Ishikawa (cell line): ENCODE measurements around the gene ZFR2.

Source experiments
- CEBPB ChIP-seq: IDR thresholded peaks from 2 replicates; pipeline ENCODE4 v1.6.1; 2012
- CREB1 ChIP-seq: IDR thresholded peaks from 2 replicates; pipeline ENCODE4 v1.6.1; 2012; ENCODE audit warnings: low read depth
- EGR1 ChIP-seq: IDR thresholded peaks from 2 replicates; pipeline ENCODE4 v1.6.1; 2012
- EP300 ChIP-seq: IDR thresholded peaks from 2 replicates; pipeline ENCODE4 v1.6.1; 2012; ENCODE audit warnings: borderline replicate concordance
- FOXM1 ChIP-seq: IDR thresholded peaks from 2 replicates; pipeline ENCODE4 v1.6.1; 2012; ENCODE audit warnings: low read depth, borderline replicate concordance
- MAX ChIP-seq: IDR thresholded peaks from 2 replicates; pipeline ENCODE4 v1.6.1; 2012
- NFIC ChIP-seq: IDR thresholded peaks from 2 replicates; pipeline ENCODE4 v1.6.1; 2012
- RAD21 ChIP-seq: IDR thresholded peaks from 2 replicates; pipeline ENCODE4 v1.6.1; 2012; ENCODE audit warnings: low read depth
- REST ChIP-seq: IDR thresholded peaks from 2 replicates; pipeline ENCODE4 v1.6.1; 2012; ENCODE audit warnings: low read depth, mild to moderate bottlenecking
- TAF1 ChIP-seq: IDR thresholded peaks from 2 replicates; pipeline ENCODE4 v1.6.1; 2012; ENCODE audit warnings: low read depth, mild to moderate bottlenecking
- TCF12 ChIP-seq: IDR thresholded peaks from 2 replicates; pipeline ENCODE4 v1.6.1; 2012; ENCODE audit warnings: low read depth
- TEAD4 ChIP-seq: IDR thresholded peaks from 2 replicates; pipeline ENCODE4 v1.6.1; 2012
- USF1 ChIP-seq: IDR thresholded peaks from 2 replicates; pipeline ENCODE4 v1.6.1; 2012
- YY1 ChIP-seq: IDR thresholded peaks from 2 replicates; pipeline ENCODE4 v1.6.1; 2012; ENCODE audit warnings: low read depth
- ZBTB7A ChIP-seq: IDR thresholded peaks from 2 replicates; pipeline ENCODE4 v1.6.1; 2012; ENCODE audit warnings: low read depth

ZFR2 gene

GRCh38 chr19:3908266-3909054 is 39.6 kb upstream of the ZFR2 start:
- TF ChIP-seq REST, result no peak
- no peak for TF ChIP-seq FOXM1
- TF ChIP-seq RAD21, result no peak
- no peak for TF ChIP-seq NFIC
- no peak for TF ChIP-seq TAF1
- TF ChIP-seq ZBTB7A, result no peak
- TF ChIP-seq MAX, result no peak
- no peak for TF ChIP-seq YY1
- no peak for TF ChIP-seq CEBPB
- TF ChIP-seq EP300, result no peak
- no peak for TF ChIP-seq TEAD4
- no peak for TF ChIP-seq EGR1
- no peak for TF ChIP-seq TCF12
- no peak for TF ChIP-seq USF1
- TF ChIP-seq CREB1, result no peak

GRCh38 chr19:3907626-3908265 is 38.9 kb upstream of the ZFR2 start:
- TF ChIP-seq REST, result no peak
- no peak for TF ChIP-seq YY1
- TF ChIP-seq RAD21, result no peak
- TF ChIP-seq CEBPB, result no peak
- no peak for TF ChIP-seq TEAD4
- TF ChIP-seq TCF12, result no peak
- TF ChIP-seq NFIC, result no peak
- TF ChIP-seq ZBTB7A, result no peak
- no peak for TF ChIP-seq EP300
- TF ChIP-seq CREB1, result no peak
- no peak for TF ChIP-seq USF1
- TF ChIP-seq TAF1, result no peak
- TF ChIP-seq EGR1, result no peak
- no peak for TF ChIP-seq FOXM1
- no peak for TF ChIP-seq MAX

- no peak for TF ChIP-seq TAF1
These were observed 35.4 kb upstream of the ZFR2 start for GRCh38 chr19:3904233-3904632.

GRCh38 chr19:3902317-3902973 is 33.6 kb upstream of the ZFR2 start:
- no peak for TF ChIP-seq TAF1

- TF ChIP-seq TCF12 (no peak), REST (no peak), CEBPB (no peak), CREB1 (no peak), EP300 (no peak), ZBTB7A (no peak)
These were observed 30.9 kb upstream of the ZFR2 start for GRCh38 chr19:3899531-3900294.
